ENCODE data around the gene KPRP.

Gene KPRP

GRCh38 chr1:152776361-152776760 is 18.5 kb downstream of the KPRP start:
- no peak for DNase-seq

GRCh38 chr1:152777510-152778137 is 19.8 kb downstream of the KPRP start:
- peak; percentile 50 for DNase-seq

GRCh38 chr1:152783095-152783494 is 25.3 kb downstream of the KPRP start:
- DNase-seq, result no peak

- DNase-seq, result peak; percentile 5
Observed at GRCh38 chr1:152786077-152786476, 28.3 kb downstream of the KPRP start, which contains the start of gene LCE1E. Gene LCE1E, plus strand, starts transcription at chr1:152786257. Its CDS starts 1,043 bp downstream, at chr1:152787300.

- no peak for DNase-seq
Observed at GRCh38 chr1:152795686-152796085, 37.9 kb downstream of the KPRP start.

- no peak for DNase-seq
Observed at GRCh38 chr1:152796421-152796820, 38.6 kb downstream of the KPRP start, which contains the start of gene LCE1D. Gene LCE1D, plus strand, starts transcription at chr1:152796721. Its CDS starts 1,074 bp downstream, at chr1:152797795.

GRCh38 chr1:152801333-152801732 is 43.5 kb downstream of the KPRP start:
- no peak for DNase-seq

GRCh38 chr1:152806576-152806975 is 48.8 kb downstream of the KPRP start, which contains the start of gene LCE1C:
Gene LCE1C, minus strand, starts transcription at chr1:152806651. Its CDS starts 1,173 bp downstream, at chr1:152805478.
- DNase-seq, result no peak

- no peak for DNase-seq
Observed at GRCh38 chr1:152811050-152811449, 53.2 kb downstream of the KPRP start.
